Trophoblast cell (in vitro differentiated cells and primary cell): ENCODE results near the gene KRTAP21-3. TPM values are rescaled to one million over a fixed set of nuclear protein-coding genes. Genes with fewer than 3 reads are reported as not detected.
"Not testable (repeated sequence)": the region's sequence is repeated elsewhere in the genome, so short reads cannot be mapped to it uniquely, and the experiment has no call there.

ENCODE experiments used
- DNase-seq, 2 donors: peaks; one replicate each; pipeline ENCODE4 v3.0.0-alpha.2; 2016
- H2AFZ ChIP-seq: 2 replicates; pipeline ENCODE4 v1.6.1; 2013; ENCODE audit warnings: low read length, moderate library complexity, mild to moderate bottlenecking; ENCODE audit not compliant: insufficient read depth, poor library complexity
- H2AK5ac ChIP-seq: 2 replicates; pipeline ENCODE4 v1.6.1; 2013; ENCODE audit warnings: mild to moderate bottlenecking, low read length
- H2BK120ac ChIP-seq: 2 replicates; pipeline ENCODE4 v1.6.1; 2013; ENCODE audit warnings: low read length, mild to moderate bottlenecking, moderate library complexity; ENCODE audit not compliant: insufficient read depth, poor library complexity
- H2BK12ac ChIP-seq: 2 replicates; pipeline ENCODE4 v1.6.1; 2013; ENCODE audit warnings: mild to moderate bottlenecking, low read length, moderate library complexity
- H2BK5ac ChIP-seq: 2 replicates; pipeline ENCODE4 v1.6.1; 2013; ENCODE audit warnings: low read length, low read depth, moderate library complexity, mild to moderate bottlenecking; ENCODE audit not compliant: poor library complexity
- H3K14ac ChIP-seq: 2 replicates; pipeline ENCODE4 v1.6.1; 2013; ENCODE audit warnings: mild to moderate bottlenecking, low read length
- H3K18ac ChIP-seq: 2 replicates; pipeline ENCODE4 v1.6.1; 2013; ENCODE audit warnings: mild to moderate bottlenecking, low read length
- H3K23ac ChIP-seq: 2 replicates; pipeline ENCODE4 v1.6.1; 2013; ENCODE audit warnings: low read length
- H3K27ac ChIP-seq: 2 replicates; pipeline ENCODE4 v1.5.1; 2013; ENCODE audit warnings: low read depth, mild to moderate bottlenecking, inconsistent platforms, low read length, moderate library complexity
- H3K27me3 ChIP-seq: 2 replicates; pipeline ENCODE4 v1.6.1; 2013; ENCODE audit warnings: inconsistent platforms, mild to moderate bottlenecking, low read length, moderate library complexity; ENCODE audit not compliant: insufficient read depth
- H3K36me3 ChIP-seq, 2 experiments: 1 replicate in 1 of 2; 2 replicates in 1 of 2; pipeline ENCODE4 v1.6.1; 2013; ENCODE audit warnings: low read length in 2 of 2, mild to moderate bottlenecking in 2 of 2, moderate library complexity in 1 of 2; ENCODE audit not compliant: insufficient read depth in 2 of 2, control insufficient read depth in 1 of 2
- H3K4ac ChIP-seq: 2 replicates; pipeline ENCODE4 v1.6.1; 2013; ENCODE audit warnings: low read depth, mild to moderate bottlenecking, low read length, moderate library complexity
- H3K4me1 ChIP-seq, 2 experiments: 1 replicate in 1 of 2; 2 replicates in 1 of 2; pipeline ENCODE4 v1.6.1; 2013; ENCODE audit warnings: low read length in 2 of 2, mild to moderate bottlenecking in 2 of 2, moderate library complexity in 1 of 2; ENCODE audit not compliant: insufficient read depth in 2 of 2, control insufficient read depth in 1 of 2
- H3K4me2 ChIP-seq: 2 replicates; pipeline ENCODE4 v1.6.1; 2013; ENCODE audit warnings: inconsistent platforms, mild to moderate bottlenecking, low read length, moderate library complexity
- H3K4me3 ChIP-seq: 2 replicates; pipeline ENCODE4 v1.5.1; 2013; ENCODE audit warnings: mild to moderate bottlenecking, low read depth, low read length, inconsistent platforms
- H3K79me1 ChIP-seq: one replicate; pipeline ENCODE4 v1.6.1; 2013; ENCODE audit warnings: low read length
- H3K79me2 ChIP-seq: 2 replicates; pipeline ENCODE4 v1.6.1; 2013; ENCODE audit warnings: low read length, mild to moderate bottlenecking; ENCODE audit not compliant: control insufficient read depth, insufficient read depth, poor library complexity
- H3K9ac ChIP-seq: 2 replicates; pipeline ENCODE4 v1.6.1; 2013; ENCODE audit warnings: mild to moderate bottlenecking, low read length
- H3K9me3 ChIP-seq: 2 replicates; pipeline ENCODE4 v1.6.1; 2013; ENCODE audit warnings: low read depth, mild to moderate bottlenecking, control low read depth, inconsistent platforms, low read length; ENCODE audit not compliant: insufficient read depth
- H4K12ac ChIP-seq: 2 replicates; pipeline ENCODE4 v1.6.1; 2013; ENCODE audit warnings: low read depth, mild to moderate bottlenecking, low read length, moderate library complexity
- H4K8ac ChIP-seq: 2 replicates; pipeline ENCODE4 v1.6.1; 2013; ENCODE audit warnings: low read depth, mild to moderate bottlenecking, low read length, moderate library complexity
- H4K91ac ChIP-seq: one replicate; pipeline ENCODE4 v1.6.1; 2013; ENCODE audit warnings: low read depth, mild to moderate bottlenecking, low read length, moderate library complexity
- WGBS: extraction: QIAGEN DNeasy Blood & Tissue Kit; methylation state at CpG from one replicate; pipeline ENCODE4 v1.1.7; 2013; ENCODE audit warnings: missing lambda C conversion rate; ENCODE audit not compliant: insufficient read length, insufficient coverage; ENCODE audit errors: extremely low coverage; 5-methylcytosine and 5-hydroxymethylcytosine counted together
- polyA plus RNA-seq: library from polyadenylated mRNA; stranded (reverse); fragments of 200-250 nt; gene quantifications from 2 replicates; pipeline ENCODE4 v1.2.3, GENCODE V29; 2013

The KRTAP21-3 gene, protein sequence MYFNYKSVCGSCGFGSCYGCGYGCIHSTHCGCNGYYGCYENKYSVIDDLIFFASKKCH
- polyA plus RNA-seq, result not detected in 2 replicates

DNA sequence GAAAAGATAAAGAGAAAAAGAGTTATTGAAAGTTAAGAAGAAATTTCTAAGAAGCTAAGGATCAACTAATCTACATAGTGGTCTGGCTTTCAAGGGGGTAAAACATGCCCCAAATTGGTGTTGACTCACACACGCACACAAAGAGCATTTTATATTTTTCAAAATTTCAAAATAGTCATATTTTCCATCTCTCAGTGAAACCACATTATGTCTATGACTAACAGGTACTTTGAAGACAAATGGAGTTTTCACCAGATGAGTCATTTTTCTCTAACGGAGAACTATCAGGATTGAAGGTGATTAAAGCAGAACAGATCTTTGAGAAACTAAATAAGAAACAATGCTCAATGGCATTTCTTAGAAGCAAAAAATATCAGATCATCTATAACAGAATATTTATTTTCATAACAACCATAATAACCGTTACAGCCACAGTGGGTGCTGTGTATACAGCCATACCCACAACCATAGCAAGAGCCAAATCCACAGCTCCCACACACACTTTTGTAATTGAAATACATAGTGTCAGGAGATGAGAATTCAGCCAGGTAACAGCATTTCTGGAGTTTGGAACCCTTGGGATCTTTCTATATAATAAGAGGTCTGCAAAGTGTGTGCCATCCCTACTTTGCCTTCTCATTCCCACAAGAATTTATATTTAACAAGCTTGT lies at the start of gene KRTAP21-3:
Gene KRTAP21-3 (minus strand): TSS at position 539 of the 671 bp plus-strand sequence. CDS start 18 bp downstream, at position 521.
- no peaks in the 10 kb centered on the region for H3K36me3 ChIP-seq
- no peak within 1 kb of the TSS for H3K27ac ChIP-seq
- no peak within 1 kb of the TSS for H3K14ac ChIP-seq
- H3K79me1 ChIP-seq, result no peaks in the 10 kb centered on the region
- H2AK5ac ChIP-seq, result no peak within 1 kb of the TSS
- no peak within 1 kb of the TSS for H3K4ac ChIP-seq
- H4K91ac ChIP-seq, result no peak within 1 kb of the TSS
- H3K18ac ChIP-seq, result no peak within 1 kb of the TSS
- H3K4me3 ChIP-seq, result no peak within 1 kb of the TSS
- H3K4me1 ChIP-seq, result no peaks in the 10 kb centered on the region
- H3K4me2 ChIP-seq, result no peak within 1 kb of the TSS
- no peak within 1 kb of the TSS for H4K8ac ChIP-seq
- H2BK12ac ChIP-seq, result no peak within 1 kb of the TSS
- DNase-seq, result peak in 1 of 2 donors; percentile 2
- no peak within 1 kb of the TSS for H2BK5ac ChIP-seq
- H3K9me3 ChIP-seq, result no peaks in the 10 kb centered on the region
- H3K79me2 ChIP-seq, result no peaks in the 10 kb centered on the region
- no peak within 1 kb of the TSS for H4K12ac ChIP-seq
- no peak within 1 kb of the TSS for H3K23ac ChIP-seq
- H3K9ac ChIP-seq, result no peak within 1 kb of the TSS
- no peak within 1 kb of the TSS for H2AFZ ChIP-seq
- H2BK120ac ChIP-seq, result no peak within 1 kb of the TSS
- H3K27me3 ChIP-seq, result no peaks in the 10 kb centered on the region
- no CpG with 5 or more reads among the region's 3 CpGs for WGBS

DNA sequence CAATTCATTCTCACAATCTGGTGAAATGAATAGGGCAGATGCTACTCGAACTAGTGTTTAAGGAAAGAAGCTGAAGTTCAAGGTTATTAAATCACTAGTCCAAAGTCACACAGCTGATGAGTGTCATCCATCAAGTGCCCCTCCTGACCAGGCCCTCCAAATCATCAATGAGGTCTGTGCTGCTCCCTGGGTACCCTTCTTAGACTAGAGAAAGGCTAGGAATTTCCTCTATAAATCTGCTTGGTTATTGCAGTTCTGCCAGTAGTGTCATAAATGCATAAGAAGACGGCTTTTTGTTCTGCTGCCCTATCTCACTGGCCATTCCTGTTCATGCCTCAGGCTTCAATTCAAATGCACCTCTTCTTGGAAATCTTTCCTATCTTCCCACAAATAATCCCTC lies 42.2 kb upstream of the KRTAP21-3 start:
- no CpG with 5 or more reads among the region's 2 CpGs for WGBS
- H3K9ac ChIP-seq, result no peak overlapping the region
- H2BK120ac ChIP-seq, result no peak overlapping the region
- no peak overlapping the region for H3K18ac ChIP-seq
- no peak overlapping the region for H4K8ac ChIP-seq
- no peak for DNase-seq
- no peak overlapping the region for H3K23ac ChIP-seq
- H3K36me3 ChIP-seq, result no peaks in the 10 kb centered on the region
- no peak overlapping the region for H4K91ac ChIP-seq
- H3K4me2 ChIP-seq, result no peak overlapping the region
- H2AK5ac ChIP-seq, result no peak overlapping the region
- H3K14ac ChIP-seq, result no peak overlapping the region
- no peaks in the 10 kb centered on the region for H3K9me3 ChIP-seq
- no peak overlapping the region for H3K4me3 ChIP-seq
- H4K12ac ChIP-seq, result no peak overlapping the region
- H3K4ac ChIP-seq, result no peak overlapping the region
- no peak overlapping the region for H3K27ac ChIP-seq
- H3K4me1 ChIP-seq, result no peaks in the 10 kb centered on the region
- no peaks in the 10 kb centered on the region for H3K79me2 ChIP-seq
- no peaks in the 10 kb centered on the region for H3K27me3 ChIP-seq
- H3K79me1 ChIP-seq, result no peaks in the 10 kb centered on the region
- no peak overlapping the region for H2AFZ ChIP-seq
- H2BK5ac ChIP-seq, result no peak overlapping the region
- no peak overlapping the region for H2BK12ac ChIP-seq

DNA sequence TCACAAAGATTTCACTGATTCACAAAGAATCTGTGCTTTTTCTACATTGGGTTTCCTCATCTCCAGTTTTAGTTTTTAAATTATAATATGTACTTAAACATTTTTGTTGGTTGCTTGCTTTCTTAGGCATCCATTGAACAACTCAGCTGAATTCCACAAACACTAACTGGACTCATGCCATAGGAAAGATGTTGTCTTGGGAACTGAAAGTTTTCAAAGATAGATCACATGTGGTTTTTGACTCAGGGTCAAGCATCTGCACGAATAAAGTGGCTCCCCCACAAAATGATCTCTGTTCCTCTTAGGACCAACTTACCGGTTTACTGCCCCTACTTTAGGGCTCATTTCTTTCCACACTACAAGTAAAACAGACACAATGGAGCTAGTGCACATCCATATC lies 39.7 kb upstream of the KRTAP21-3 start:
- Histone ChIP-seq H3K18ac (no peak overlapping the region), H2BK120ac (no peak overlapping the region), H4K12ac (no peak overlapping the region), H3K4me1 (no peaks in the 10 kb centered on the region), H3K27ac (no peak overlapping the region), H4K91ac (no peak overlapping the region), H3K9me3 (no peaks in the 10 kb centered on the region), H3K79me2 (no peaks in the 10 kb centered on the region), H3K14ac (no peak overlapping the region), H3K79me1 (no peaks in the 10 kb centered on the region), H3K27me3 (no peaks in the 10 kb centered on the region), H3K4me2 (no peak overlapping the region), H2AK5ac (no peak overlapping the region), H3K4ac (no peak overlapping the region), H3K23ac (no peak overlapping the region), H3K36me3 (no peaks in the 10 kb centered on the region), H2BK12ac (no peak overlapping the region), H2AFZ (no peak overlapping the region), H4K8ac (no peak overlapping the region), H2BK5ac (no peak overlapping the region), H3K9ac (no peak overlapping the region), H3K4me3 (no peak overlapping the region)
- DNase-seq, result no peak
- no CpG with 5 or more reads among the region's 2 CpGs for whole genome bisulfite sequencing

GRCh38 chr21:30755328-30755727 lies 36.8 kb upstream of the KRTAP21-3 start, which contains the start of gene KRTAP21-1:
Gene KRTAP21-1 (minus strand): TSS chr21:30755428. CDS start chr21:30755378, 50 bp downstream.
- H3K18ac ChIP-seq, H3K79me1 ChIP-seq, H2BK12ac ChIP-seq, H2BK5ac ChIP-seq, H3K4me3 ChIP-seq, H4K91ac ChIP-seq, H4K12ac ChIP-seq, H4K8ac ChIP-seq, H3K36me3 ChIP-seq, H3K23ac ChIP-seq, H3K9me3 ChIP-seq, H2AFZ ChIP-seq, H3K4me2 ChIP-seq, H3K14ac ChIP-seq, H3K4ac ChIP-seq, H2AK5ac ChIP-seq, H3K4me1 ChIP-seq, H3K27ac ChIP-seq, H3K79me2 ChIP-seq, DNase-seq, H3K27me3 ChIP-seq, H2BK120ac ChIP-seq, H3K9ac ChIP-seq: not testable (repeated sequence)
- no CpG with 5 or more reads among the region's 2 CpGs for WGBS
